CD4-positive, alpha-beta T cell (primary cell): ENCODE data around the gene CNTN4. TPM values are rescaled to one million over a fixed set of nuclear protein-coding genes. Genes with fewer than 3 reads are reported as not detected.

Source experiments
- ATAC-seq: fragments of 200-7000 bp; cut with Tn5 transposase; one replicate; pipeline ENCODE4 v1.10.0; 2022; ENCODE audit warnings: mild to moderate bottlenecking; ENCODE audit not compliant: poor library complexity
- CTCF ChIA-PET: fragments of 350-600 bp; sonication (Branson Sonifier 250); formaldehyde crosslinking; loops from one replicate; lab custom pipeline; 2021; ENCODE audit warnings: antibody characterized with exemption, inconsistent platforms; lab: Charles Lee
- POLR2A ChIA-PET: fragments of 350-600 bp; sonication (Branson Sonifier 250); formaldehyde crosslinking; loops from one replicate; lab custom pipeline; 2021; ENCODE audit warnings: antibody characterized with exemption, inconsistent platforms; lab: Charles Lee
- DNase-seq, 14 experiments: peaks; one replicate each; pipeline ENCODE4 v3.0.0-alpha.2; 2013 to 2020; ENCODE audit warnings: mixed read lengths in 2 of 14
- H3K27ac ChIP-seq, 2 donors: one replicate each; pipeline versions ENCODE4 v1.5.1 to v1.7.0; 2013; ENCODE audit warnings: low read length in 2 of 2, low read depth in 1 of 2, mild to moderate bottlenecking in 1 of 2
- H3K27me3 ChIP-seq, 2 experiments: 1 replicate in 1 of 2; 2 replicates in 1 of 2; pipeline versions ENCODE4 v1.6.1 to v1.7.0; 2013; ENCODE audit warnings: low read length in 2 of 2, control low read depth in 1 of 2, mild to moderate bottlenecking in 1 of 2, moderate library complexity in 1 of 2; ENCODE audit not compliant: insufficient read depth in 2 of 2, control insufficient read depth in 1 of 2
- H3K36me3 ChIP-seq: one replicate; pipeline ENCODE4 v1.6.1; 2013; ENCODE audit warnings: low read length, control low read depth; ENCODE audit not compliant: insufficient read depth
- H3K4me1 ChIP-seq: one replicate; pipeline ENCODE4 v1.6.1; 2013; ENCODE audit warnings: low read length, control low read depth; ENCODE audit not compliant: insufficient read depth
- H3K4me3 ChIP-seq: one replicate; pipeline ENCODE4 v1.5.1; 2013; ENCODE audit warnings: mild to moderate bottlenecking, low read length, moderate library complexity
- H3K9me3 ChIP-seq, 2 experiments: 1 replicate in 1 of 2; 2 replicates in 1 of 2; pipeline versions ENCODE4 v1.6.1 to v1.7.0; 2013; ENCODE audit warnings: low read length in 2 of 2, mild to moderate bottlenecking in 2 of 2, control low read depth in 1 of 2, moderate library complexity in 1 of 2; ENCODE audit not compliant: control insufficient read depth in 1 of 2, insufficient read depth in 1 of 2
- H3K27ac Mint-ChIP-seq: one replicate; pipeline ENCODE4 v1.8.0; 2020; ENCODE audit warnings: mixed read lengths
- H3K27me3 Mint-ChIP-seq: one replicate; pipeline ENCODE4 v1.8.0; 2021; ENCODE audit warnings: mixed read lengths
- H3K36me3 Mint-ChIP-seq: one replicate; pipeline ENCODE4 v1.8.0; 2021; ENCODE audit warnings: low read depth, mixed read lengths
- H3K4me1 Mint-ChIP-seq: one replicate; pipeline ENCODE4 v1.8.0; 2021; ENCODE audit warnings: low read depth, mixed read lengths
- H3K4me3 Mint-ChIP-seq: one replicate; pipeline ENCODE4 v1.8.0; 2020; ENCODE audit warnings: mild to moderate bottlenecking, mixed read lengths
- H3K9me3 Mint-ChIP-seq: one replicate; pipeline ENCODE4 v1.8.0; 2020; ENCODE audit warnings: mixed read lengths
- CTCF ChIP-seq: fragments of 200-600 bp; IDR thresholded peaks from one replicate; pipeline ENCODE4 v1.8.0; 2022; ENCODE audit warnings: antibody characterized with exemption, mild to moderate bottlenecking
- intact Hi-C, 2 experiments: fragments of 100-400 bp; cut with DNase I in 1 of 2; cut with micrococcal nuclease in 1 of 2; formaldehyde crosslinking; loops; one replicate each; pipeline versions ENCODE4 v1.15.1 to v1.9.0; 2023 to 2025; cut with DNase I, micrococcal nuclease
- total RNA-seq, 174 experiments: library from RNA in 2 of 174; stranded (reverse) in 2 of 174; gene quantifications; one replicate each; pipeline ENCODE4 v1.2.3 and lab custom pipeline; 2021 to 2026

CNTN4 gene
- total RNA-seq, 2 experiments from 2014 or later = not detected

- Mint-ChIP-seq H3K9me3 (no peaks in the 10 kb centered on the region), H3K36me3 (no peaks in the 10 kb centered on the region), H3K4me1 (no peaks in the 10 kb centered on the region), H3K27ac (no peak overlapping the region), H3K4me3 (no peak overlapping the region), H3K27me3 (no peaks in the 10 kb centered on the region)
- Histone ChIP-seq H3K27ac (no peak overlapping the region), H3K4me3 (no peak overlapping the region), H3K27me3 (no peaks in the 10 kb centered on the region), H3K4me1 (no peaks in the 10 kb centered on the region), H3K9me3 (no peaks in the 10 kb centered on the region), H3K36me3 (no peaks in the 10 kb centered on the region)
- intact Hi-C loops = no loop called here
- CTCF ChIA-PET = no interaction called here
- ATAC-seq (no peak), DNase-seq (no peak)
- no peak for TF ChIP-seq CTCF
- POLR2A ChIA-PET = no interaction called here
Measured at GRCh38 chr3:2114617-2115275, 16.1 kb downstream of the CNTN4 start.

- Histone ChIP-seq H3K27ac (no peak overlapping the region), H3K4me3 (no peak overlapping the region), H3K4me1 (no peaks in the 10 kb centered on the region), H3K27me3 (no peaks in the 10 kb centered on the region), H3K36me3 (no peaks in the 10 kb centered on the region), H3K9me3 (peaks cover 0 to under 1% of the 10 kb centered on the region in 2 experiments)
- no peaks in the 10 kb centered on the region for H3K36me3 Mint-ChIP-seq
- no peak for ATAC-seq
- H3K27ac Mint-ChIP-seq = no peak overlapping the region
- POLR2A ChIA-PET = no interaction called here
- no peak for TF ChIP-seq CTCF
- no peak for DNase-seq
- H3K27me3 Mint-ChIP-seq = no peaks in the 10 kb centered on the region
- CTCF ChIA-PET = no interaction called here
- H3K4me1 Mint-ChIP-seq = no peaks in the 10 kb centered on the region
- no peak overlapping the region for H3K4me3 Mint-ChIP-seq
- H3K9me3 Mint-ChIP-seq = no peaks in the 10 kb centered on the region
- intact Hi-C loops = no loop called here
Measured at GRCh38 chr3:2130726-2131125, 32.1 kb downstream of the CNTN4 start.

- ChIA-PET POLR2A (no interaction called here), CTCF (no interaction called here)
- H3K27me3 Mint-ChIP-seq = no peaks in the 10 kb centered on the region
- H3K9me3 Mint-ChIP-seq = no peaks in the 10 kb centered on the region
- intact Hi-C loops = no loop called here
- H3K36me3 ChIP-seq = no peaks in the 10 kb centered on the region
- no peaks in the 10 kb centered on the region for H3K4me1 Mint-ChIP-seq
- no peaks in the 10 kb centered on the region for H3K36me3 Mint-ChIP-seq
- peaks cover 0 to 2% of the 10 kb centered on the region in 2 experiments for H3K9me3 ChIP-seq
- H3K27ac Mint-ChIP-seq = no peak overlapping the region
- ATAC-seq (no peak), DNase-seq (no peak)
- no peaks in the 10 kb centered on the region for H3K27me3 ChIP-seq
- no peak for TF ChIP-seq CTCF
- no peak overlapping the region for H3K27ac ChIP-seq
- no peak overlapping the region for H3K4me3 ChIP-seq
- no peaks in the 10 kb centered on the region for H3K4me1 ChIP-seq
- H3K4me3 Mint-ChIP-seq = no peak overlapping the region
Measured at GRCh38 chr3:2133146-2133545, 34.5 kb downstream of the CNTN4 start.
